HG03342 (cell line): ENCODE results near the gene ENDOD1.
A peak's percentile ranks its signal among the peaks of the same experiment; 100 is the strongest.
"Not testable (repeated sequence)": the region's sequence is repeated elsewhere in the genome, so short reads cannot be mapped to it uniquely, and the experiment has no call there.

Experiments used
- ATAC-seq: cut with Tn5 transposase; IDR thresholded peaks from one replicate; pipeline ENCODE4 v1.9.1; 2021; ENCODE audit warnings: mild to moderate bottlenecking, moderate library complexity; ENCODE audit not compliant: unreplicated experiment

The ENDOD1 gene

GRCh38 chr11:95100856-95101507 lies 11.3 kb downstream of the ENDOD1 start:
- ATAC-seq, result no peak

GRCh38 chr11:95101935-95102334 lies 12.3 kb downstream of the ENDOD1 start:
- no peak for ATAC-seq

- no peak for ATAC-seq
Observed at GRCh38 chr11:95102733-95103132, 13.1 kb downstream of the ENDOD1 start.

GRCh38 chr11:95103701-95104100 lies 14.1 kb downstream of the ENDOD1 start:
- no peak for ATAC-seq

GRCh38 chr11:95104121-95104830 lies 14.6 kb downstream of the ENDOD1 start:
- no peak for ATAC-seq

- no peak for ATAC-seq
Observed at GRCh38 chr11:95104856-95105255, 15.2 kb downstream of the ENDOD1 start.

- ATAC-seq, result no peak
Observed at GRCh38 chr11:95108159-95108611, 18.5 kb downstream of the ENDOD1 start.

- no peak for ATAC-seq
Observed at GRCh38 chr11:95108671-95109551, 19.3 kb downstream of the ENDOD1 start.

GRCh38 chr11:95111471-95111870 lies 21.8 kb downstream of the ENDOD1 start:
- ATAC-seq, result not testable (repeated sequence)

- no peak for ATAC-seq
Observed at GRCh38 chr11:95111923-95112540, 22.4 kb downstream of the ENDOD1 start.

GRCh38 chr11:95115597-95115996 lies 26.0 kb downstream of the ENDOD1 start:
- no peak for ATAC-seq

GRCh38 chr11:95119361-95120060 lies 29.9 kb downstream of the ENDOD1 start:
- ATAC-seq, result peak; percentile 55

GRCh38 chr11:95121698-95122097 lies 32.1 kb downstream of the ENDOD1 start:
- ATAC-seq, result no peak

GRCh38 chr11:95123556-95123955 lies 33.9 kb downstream of the ENDOD1 start:
- ATAC-seq, result no peak

- ATAC-seq, result no peak
Observed at GRCh38 chr11:95128602-95129001, 39.0 kb downstream of the ENDOD1 start.

GRCh38 chr11:95132956-95133355 lies 43.3 kb downstream of the ENDOD1 start:
- no peak for ATAC-seq

GRCh38 chr11:95134491-95134890 lies 44.8 kb downstream of the ENDOD1 start:
- ATAC-seq, result no peak

- no peak for ATAC-seq
Observed at GRCh38 chr11:95135155-95135554, 45.5 kb downstream of the ENDOD1 start.

- ATAC-seq, result no peak
Observed at GRCh38 chr11:95135880-95136279, 46.2 kb downstream of the ENDOD1 start.

- ATAC-seq, result not testable (repeated sequence)
Observed at GRCh38 chr11:95136747-95137146, 47.1 kb downstream of the ENDOD1 start.
